Thyroid gland (tissue), 4 donors: ENCODE data around the gene PARD3B. TPM values are rescaled to one million over a fixed set of nuclear protein-coding genes. Genes with fewer than 3 reads are reported as not detected.

Experiments
- DNase-seq, 2 donors: peaks; one replicate each; pipeline ENCODE4 v3.0.0-alpha.2; 2019
- H3K27ac ChIP-seq, 3 donors: fragments of 200-600 bp; sonication (generic); 1 replicate in 2 of 3; 2 replicates in 1 of 3; pipeline ENCODE4 v1.5.1; 2016 to 2019; ENCODE audit warnings: mild to moderate bottlenecking in 1 of 3, moderate library complexity in 1 of 3
- H3K27me3 ChIP-seq: fragments of 200-600 bp; sonication (generic); one replicate; pipeline ENCODE4 v1.5.1; 2019
- H3K36me3 ChIP-seq, 2 donors: fragments of 200-600 bp; sonication (generic); one replicate each; pipeline ENCODE4 v1.5.1; 2016 to 2019
- H3K4me1 ChIP-seq, 2 donors: fragments of 200-600 bp; sonication (generic); one replicate each; pipeline ENCODE4 v1.5.1; 2017 to 2019
- H3K4me3 ChIP-seq, 3 donors: fragments of 200-600 bp; sonication (generic); replicated peaks in 1 of 3; 1 replicate in 2 of 3; 2 replicates in 1 of 3; pipeline ENCODE4 v1.5.1; 2016; ENCODE audit warnings: mild to moderate bottlenecking in 1 of 3
- H3K9me3 ChIP-seq: fragments of 200-600 bp; sonication (generic); one replicate; pipeline ENCODE4 v1.5.1; 2017
- POLR2A ChIP-seq, 2 donors: fragments of 450-650 bp; IDR thresholded peaks; one replicate each; pipeline ENCODE4 v1.6.1; 2017; ENCODE audit warnings: antibody characterized with exemption in 2 of 2, mild to moderate bottlenecking in 2 of 2, moderate library complexity in 1 of 2
- WGBS, 2 donors: methylation state at CpG; one replicate each; pipeline ENCODE4 v1.1.5; 2017; 5-methylcytosine and 5-hydroxymethylcytosine counted together
- intact Hi-C: fragments of 100-400 bp; cut with DNase I; formaldehyde crosslinking; loops from one replicate; pipeline ENCODE4 v1.15.1; 2023
- total RNA-seq, 4 donors: library from RNA; depleted of rRNA; stranded (reverse); fragments of >200 nt; gene quantifications; one replicate each; pipeline ENCODE4 v1.2.3, GENCODE V29; 2016
- TF ChIP-seq, protein P1 (sequence below), 6 experiments: fragments of 200-600 bp in 3 of 6; fragments of 450-650 bp in 3 of 6; sonication (generic) in 3 of 6; IDR thresholded peaks; one replicate each; pipeline ENCODE4 v1.5.1; 2016 to 2019; ENCODE audit warnings: antibody characterized with exemption in 6 of 6, mild to moderate bottlenecking in 2 of 6, inconsistent platforms in 1 of 6, moderate library complexity in 1 of 6

PARD3B gene
- total RNA-seq, 4 donors from 2014 or later, result 27.0 to 43.4 (median 34.6) TPM

DNA sequence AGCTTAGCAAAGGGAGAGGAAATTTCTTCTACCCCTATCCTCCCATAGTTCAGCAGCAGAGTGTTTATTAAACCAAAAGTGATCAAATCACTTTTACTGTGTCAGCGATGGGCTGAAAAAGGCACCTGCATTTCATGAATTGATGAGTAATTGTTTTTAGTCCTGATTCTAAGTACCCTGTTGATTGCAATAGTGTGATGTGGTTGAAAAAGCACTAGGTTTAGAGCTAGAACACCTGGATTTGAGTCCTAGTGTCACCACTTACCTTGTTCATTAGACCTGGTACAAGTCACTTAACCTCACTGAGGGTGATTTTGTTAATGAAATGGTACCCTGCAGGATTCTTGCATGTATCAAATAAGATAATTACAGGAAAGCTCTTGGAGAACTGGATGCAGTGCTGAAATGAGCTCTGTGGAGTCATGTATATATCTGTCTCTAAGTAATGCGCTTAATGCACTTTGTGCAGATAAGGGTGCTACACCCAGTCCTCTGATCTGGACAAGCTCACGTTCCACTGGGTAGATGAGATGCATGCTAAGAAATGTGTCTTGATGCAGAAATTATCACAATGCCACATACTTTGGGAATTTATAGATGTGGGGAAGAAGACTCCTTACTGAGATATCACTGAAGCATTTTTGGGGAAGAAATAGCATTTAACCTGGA, 289.6 kb downstream of the PARD3B start:
- H3K36me3 ChIP-seq, result no peaks in the 10 kb centered on the region
- H3K4me3 ChIP-seq, result no peak overlapping the region
- intact Hi-C loops, result no loop called here
- no peaks in the 10 kb centered on the region for H3K27me3 ChIP-seq
- H3K27ac ChIP-seq, result no peak overlapping the region
- 97 to 98% methylated on average over 3 of the region's 3 CpGs for WGBS, 2 donors
- H3K4me1 ChIP-seq, result no peaks in the 10 kb centered on the region
- no peaks in the 10 kb centered on the region for H3K9me3 ChIP-seq
- no peak for TF ChIP-seq POLR2A (IDR thresholded peaks at IDR 0.05)
- TF ChIP-seq, protein P1, sequence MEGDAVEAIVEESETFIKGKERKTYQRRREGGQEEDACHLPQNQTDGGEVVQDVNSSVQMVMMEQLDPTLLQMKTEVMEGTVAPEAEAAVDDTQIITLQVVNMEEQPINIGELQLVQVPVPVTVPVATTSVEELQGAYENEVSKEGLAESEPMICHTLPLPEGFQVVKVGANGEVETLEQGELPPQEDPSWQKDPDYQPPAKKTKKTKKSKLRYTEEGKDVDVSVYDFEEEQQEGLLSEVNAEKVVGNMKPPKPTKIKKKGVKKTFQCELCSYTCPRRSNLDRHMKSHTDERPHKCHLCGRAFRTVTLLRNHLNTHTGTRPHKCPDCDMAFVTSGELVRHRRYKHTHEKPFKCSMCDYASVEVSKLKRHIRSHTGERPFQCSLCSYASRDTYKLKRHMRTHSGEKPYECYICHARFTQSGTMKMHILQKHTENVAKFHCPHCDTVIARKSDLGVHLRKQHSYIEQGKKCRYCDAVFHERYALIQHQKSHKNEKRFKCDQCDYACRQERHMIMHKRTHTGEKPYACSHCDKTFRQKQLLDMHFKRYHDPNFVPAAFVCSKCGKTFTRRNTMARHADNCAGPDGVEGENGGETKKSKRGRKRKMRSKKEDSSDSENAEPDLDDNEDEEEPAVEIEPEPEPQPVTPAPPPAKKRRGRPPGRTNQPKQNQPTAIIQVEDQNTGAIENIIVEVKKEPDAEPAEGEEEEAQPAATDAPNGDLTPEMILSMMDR (IDR thresholded peaks at IDR 0.05), result no peak
- DNase-seq, result no peak

DNA sequence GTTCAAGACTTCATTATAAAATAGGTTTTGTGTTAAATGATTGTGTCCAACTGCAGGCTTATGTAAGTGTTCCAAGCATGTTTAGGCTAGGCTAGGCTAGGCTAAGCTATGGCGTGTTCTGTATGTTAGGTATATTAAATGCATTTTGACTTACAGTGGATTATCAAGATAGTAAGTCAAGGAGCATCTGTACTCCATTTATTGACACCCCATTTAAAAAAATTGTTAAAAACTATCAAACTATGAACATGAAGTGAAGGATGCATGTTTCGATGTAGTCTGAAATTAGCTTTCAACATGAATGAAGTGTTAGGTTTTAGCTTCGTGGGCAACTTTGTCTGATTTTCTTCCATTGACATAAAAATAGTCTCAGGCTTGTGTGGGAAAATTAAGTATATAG, 290.5 kb downstream of the PARD3B start:
- no peak overlapping the region for H3K4me3 ChIP-seq
- no peak for DNase-seq
- 95 to 96% methylated on average over 3 of the region's 3 CpGs for WGBS, 2 donors
- TF ChIP-seq, protein P1 (IDR thresholded peaks at IDR 0.05), result no peak
- TF ChIP-seq POLR2A (IDR thresholded peaks at IDR 0.05), result no peak
- H3K27me3 ChIP-seq, result no peaks in the 10 kb centered on the region
- intact Hi-C loops, result no loop called here
- H3K36me3 ChIP-seq, result no peaks in the 10 kb centered on the region
- H3K9me3 ChIP-seq, result no peaks in the 10 kb centered on the region
- H3K27ac ChIP-seq, result no peak overlapping the region
- no peaks in the 10 kb centered on the region for H3K4me1 ChIP-seq

DNA sequence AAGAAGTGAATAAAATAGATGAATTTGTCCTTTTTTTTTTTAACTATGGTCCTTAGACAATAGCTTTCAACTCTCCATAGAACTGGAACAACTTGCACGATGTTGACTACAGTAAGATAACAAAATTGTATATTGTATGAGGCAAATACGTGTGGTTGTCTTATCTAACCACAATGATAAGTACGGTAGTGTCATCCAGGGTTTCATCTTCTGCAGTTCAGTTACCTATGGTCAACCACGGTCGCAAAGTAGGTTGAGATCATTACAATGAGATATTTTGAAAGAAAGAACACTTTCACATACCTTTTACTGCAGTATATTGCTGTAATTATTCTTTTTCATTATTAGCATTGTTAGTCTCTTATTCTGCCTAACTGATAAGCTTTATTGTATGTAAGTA, 295.2 kb downstream of the PARD3B start:
- no peak overlapping the region for H3K27ac ChIP-seq
- intact Hi-C loops, result no loop called here
- no peaks in the 10 kb centered on the region for H3K27me3 ChIP-seq
- no peaks in the 10 kb centered on the region for H3K36me3 ChIP-seq
- WGBS, 2 donors, result 92 to 93% methylated on average over 5 of the region's 5 CpGs
- peaks cover 8 to 11% of the 10 kb centered on the region in 2 donors for H3K4me1 ChIP-seq
- no peaks in the 10 kb centered on the region for H3K9me3 ChIP-seq
- H3K4me3 ChIP-seq, result no peak overlapping the region
- no peak for DNase-seq
- TF ChIP-seq, protein P1 (IDR thresholded peaks at IDR 0.05), result no peak
- no peak for TF ChIP-seq POLR2A (IDR thresholded peaks at IDR 0.05)

DNA sequence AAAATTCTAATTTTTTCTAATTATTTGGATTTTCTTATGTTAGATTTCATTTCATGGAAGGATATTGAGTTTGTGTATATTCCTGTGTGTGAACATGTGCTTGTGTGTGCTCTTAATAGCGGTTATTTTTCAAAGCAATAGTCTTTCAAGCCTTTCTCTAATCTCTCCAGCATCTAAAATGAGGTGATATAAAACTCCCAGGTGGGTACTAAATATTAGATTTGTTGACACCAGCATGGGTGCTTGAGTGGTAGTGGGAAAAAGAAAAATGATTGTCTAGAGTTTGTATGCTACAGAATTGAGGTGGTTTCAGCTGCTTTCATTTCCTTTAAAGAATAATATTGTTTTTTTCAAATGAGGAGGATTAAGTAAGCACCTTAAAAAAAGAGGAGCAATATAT, 296.8 kb downstream of the PARD3B start:
- H3K4me1 ChIP-seq, result peaks cover 8 to 11% of the 10 kb centered on the region in 2 donors

More for the DNA sequence above, 296.8 kb downstream of the PARD3B start:
- intact Hi-C loops, result no loop called here
- no peaks in the 10 kb centered on the region for H3K36me3 ChIP-seq
- WGBS, 2 donors, result 98% methylated on average over 1 of the region's 1 CpG
- no peak overlapping the region for H3K27ac ChIP-seq
- no peaks in the 10 kb centered on the region for H3K27me3 ChIP-seq
- TF ChIP-seq, protein P1 (IDR thresholded peaks at IDR 0.05), result no peak
- no peak for TF ChIP-seq POLR2A (IDR thresholded peaks at IDR 0.05)
- no peaks in the 10 kb centered on the region for H3K9me3 ChIP-seq
- H3K4me3 ChIP-seq, result no peak overlapping the region
- DNase-seq, result no peak
